Uterus (tissue), 4 donors: ENCODE results near the gene INPP4A. TPM values are rescaled to one million over a fixed set of nuclear protein-coding genes. Genes with fewer than 3 reads are reported as not detected.

Source experiments
- DNase-seq, 2 donors: peaks; one replicate each; pipeline ENCODE4 v3.0.0-alpha.2; 2019 to 2020
- H3K27ac ChIP-seq, 2 donors: fragments of 200-600 bp; sonication (generic); 1 replicate in 1 of 2; 2 replicates in 1 of 2; pipeline ENCODE4 v1.5.1; 2016 to 2018
- H3K27me3 ChIP-seq, 2 donors: fragments of 200-600 bp; sonication (generic); one replicate each; pipeline ENCODE4 v1.5.1; 2018 to 2019; ENCODE audit warnings: control low read depth in 1 of 2
- H3K36me3 ChIP-seq, 2 donors: fragments of 200-600 bp; sonication (generic); one replicate each; pipeline ENCODE4 v1.5.1; 2019; ENCODE audit warnings: control low read depth in 1 of 2
- H3K4me1 ChIP-seq, 2 donors: fragments of 200-600 bp; sonication (generic); one replicate each; pipeline ENCODE4 v1.5.1; 2018 to 2019; ENCODE audit warnings: control low read depth in 1 of 2
- H3K4me3 ChIP-seq, 2 donors: fragments of 200-600 bp; sonication (generic); 1 replicate in 1 of 2; 2 replicates in 1 of 2; pipeline ENCODE4 v1.5.1; 2018 to 2019; ENCODE audit warnings: mild to moderate bottlenecking in 1 of 2
- H3K9me3 ChIP-seq, 2 donors: fragments of 200-600 bp; sonication (generic); one replicate each; pipeline ENCODE4 v1.5.1; 2019; ENCODE audit warnings: control low read depth in 1 of 2
- CTCF ChIP-seq, 4 experiments: fragments of 200-600 bp in 2 of 4; fragments of 450-650 bp in 2 of 4; sonication (generic) in 2 of 4; IDR thresholded peaks; one replicate each; pipeline ENCODE4 v1.5.1; 2016 to 2019; ENCODE audit warnings: antibody characterized with exemption in 4 of 4, mild to moderate bottlenecking in 2 of 4, moderate library complexity in 1 of 4
- POLR2A ChIP-seq, 2 donors: fragments of 450-650 bp; IDR thresholded peaks; one replicate each; pipeline ENCODE4 v1.6.1; 2016; ENCODE audit warnings: antibody characterized with exemption in 2 of 2, mild to moderate bottlenecking in 1 of 2, moderate library complexity in 1 of 2
- intact Hi-C: fragments of 100-400 bp; cut with DNase I; formaldehyde crosslinking; loops from one replicate; pipeline ENCODE4 v1.15.1; 2023; ENCODE audit warnings: low total_unique reads
- total RNA-seq, 4 donors: library from RNA; depleted of rRNA in 3 of 4; stranded (reverse); fragments of >200 nt in 3 of 4; gene quantifications; one replicate each; pipeline versions ENCODE4 v1.1.0 to v1.2.4, GENCODE V29; 2014 to 2023
- donor health status: DM: yes; HTN: yes; CAD: no.

Gene INPP4A
- total RNA-seq, 4 donors from 2014 or later = 8.7 to 40.2 (median 35.2) TPM

GRCh38 chr2:98510322-98510662 lies 65.6 kb downstream of the INPP4A start:
- Histone ChIP-seq H3K27me3 (no peaks in the 10 kb centered on the region), H3K4me1 (peaks cover 1 to 2% of the 10 kb centered on the region in 2 donors), H3K9me3 (no peaks in the 10 kb centered on the region), H3K4me3 (no peak overlapping the region), H3K27ac (no peak overlapping the region), H3K36me3 (no peaks in the 10 kb centered on the region)
- DNase-seq = no peak
- intact Hi-C loops = no loop called here
- TF ChIP-seq POLR2A (IDR thresholded peaks at IDR 0.05) (no peak), CTCF (IDR thresholded peaks at IDR 0.05) (no peak)

- no peaks in the 10 kb centered on the region for H3K9me3 ChIP-seq
- intact Hi-C loops = no loop called here
- H3K27me3 ChIP-seq = no peaks in the 10 kb centered on the region
- H3K36me3 ChIP-seq = no peaks in the 10 kb centered on the region
- H3K4me1 ChIP-seq = peaks cover 0 to 10% of the 10 kb centered on the region in 2 donors
- no peak for DNase-seq
- H3K27ac ChIP-seq = no peak overlapping the region
- TF ChIP-seq CTCF (IDR thresholded peaks at IDR 0.05) = no peak
- no peak for TF ChIP-seq POLR2A (IDR thresholded peaks at IDR 0.05)
- no peak overlapping the region for H3K4me3 ChIP-seq
Measured at GRCh38 chr2:98511981-98512380, 67.3 kb downstream of the INPP4A start.

GRCh38 chr2:98512699-98513098 lies 68.0 kb downstream of the INPP4A start:
- intact Hi-C loops = no loop called here
- Histone ChIP-seq H3K27me3 (no peaks in the 10 kb centered on the region), H3K4me3 (no peak overlapping the region), H3K9me3 (no peaks in the 10 kb centered on the region), H3K36me3 (no peaks in the 10 kb centered on the region), H3K4me1 (peaks cover 0 to 10% of the 10 kb centered on the region in 2 donors), H3K27ac (no peak overlapping the region)
- DNase-seq = no peak
- TF ChIP-seq POLR2A (IDR thresholded peaks at IDR 0.05) (no peak), CTCF (IDR thresholded peaks at IDR 0.05) (no peak)

- no peak for DNase-seq
- no peaks in the 10 kb centered on the region for H3K36me3 ChIP-seq
- no peak overlapping the region for H3K4me3 ChIP-seq
- no peak overlapping the region for H3K27ac ChIP-seq
- no peaks in the 10 kb centered on the region for H3K9me3 ChIP-seq
- intact Hi-C loops = no loop called here
- H3K27me3 ChIP-seq = no peaks in the 10 kb centered on the region
- H3K4me1 ChIP-seq = peaks cover 0 to 10% of the 10 kb centered on the region in 2 donors
- TF ChIP-seq POLR2A (IDR thresholded peaks at IDR 0.05) (no peak), CTCF (IDR thresholded peaks at IDR 0.05) (no peak)
Measured at GRCh38 chr2:98514096-98514639, 69.5 kb downstream of the INPP4A start.

- no peaks in the 10 kb centered on the region for H3K27me3 ChIP-seq
- TF ChIP-seq POLR2A (IDR thresholded peaks at IDR 0.05) (no peak), CTCF (IDR thresholded peaks at IDR 0.05) (no peak)
- no peaks in the 10 kb centered on the region for H3K36me3 ChIP-seq
- peaks cover 0 to 10% of the 10 kb centered on the region in 2 donors for H3K4me1 ChIP-seq
- no peaks in the 10 kb centered on the region for H3K9me3 ChIP-seq
- intact Hi-C loops = no loop called here
- no peak overlapping the region for H3K4me3 ChIP-seq
- H3K27ac ChIP-seq = no peak overlapping the region
- no peak for DNase-seq
Measured at GRCh38 chr2:98514879-98515249, 70.2 kb downstream of the INPP4A start.
